Prostate gland (tissue), 2 donors: Measurements from ENCODE around the gene SERPINA6.

ENCODE experiments used
- POLR2A ChIP-seq: fragments of 450-650 bp; IDR thresholded peaks from one replicate; pipeline ENCODE4 v1.6.1; 2016; ENCODE audit warnings: antibody characterized with exemption, mild to moderate bottlenecking
- POLR2AphosphoS5 ChIP-seq: sonication (generic); formaldehyde crosslinking; IDR thresholded peaks from one replicate; pipeline ENCODE4 v1.6.1; 2017; ENCODE audit warnings: antibody characterized with exemption
- TF ChIP-seq, protein P1 (sequence below), 4 experiments: fragments of 200-600 bp in 2 of 4; fragments of 450-650 bp in 2 of 4; sonication (generic) in 2 of 4; IDR thresholded peaks; 1 replicate in 3 of 4; 2 replicates in 1 of 4; pipeline ENCODE4 v1.5.1; 2016 to 2019; ENCODE audit warnings: antibody characterized with exemption in 4 of 4, mild to moderate bottlenecking in 2 of 4, moderate library complexity in 2 of 4

DNA sequence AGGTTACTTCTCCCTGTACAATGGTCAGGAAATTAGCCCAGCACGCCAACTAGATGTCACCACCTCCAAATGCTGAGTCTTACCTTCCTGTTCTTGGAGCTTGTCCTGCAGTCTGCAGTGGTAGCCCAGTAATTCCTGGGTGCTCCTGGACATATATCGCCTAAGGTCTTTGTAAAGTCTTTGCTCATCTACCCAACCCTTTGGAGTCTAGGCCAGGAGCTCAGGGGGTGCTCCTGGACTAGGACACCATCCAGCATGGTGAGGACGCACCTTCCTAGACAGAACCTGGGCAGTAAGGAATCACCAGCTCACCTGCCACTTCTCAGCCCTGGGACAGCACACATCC lies 30.6 kb downstream of the SERPINA6 start:
- TF ChIP-seq, protein P1, sequence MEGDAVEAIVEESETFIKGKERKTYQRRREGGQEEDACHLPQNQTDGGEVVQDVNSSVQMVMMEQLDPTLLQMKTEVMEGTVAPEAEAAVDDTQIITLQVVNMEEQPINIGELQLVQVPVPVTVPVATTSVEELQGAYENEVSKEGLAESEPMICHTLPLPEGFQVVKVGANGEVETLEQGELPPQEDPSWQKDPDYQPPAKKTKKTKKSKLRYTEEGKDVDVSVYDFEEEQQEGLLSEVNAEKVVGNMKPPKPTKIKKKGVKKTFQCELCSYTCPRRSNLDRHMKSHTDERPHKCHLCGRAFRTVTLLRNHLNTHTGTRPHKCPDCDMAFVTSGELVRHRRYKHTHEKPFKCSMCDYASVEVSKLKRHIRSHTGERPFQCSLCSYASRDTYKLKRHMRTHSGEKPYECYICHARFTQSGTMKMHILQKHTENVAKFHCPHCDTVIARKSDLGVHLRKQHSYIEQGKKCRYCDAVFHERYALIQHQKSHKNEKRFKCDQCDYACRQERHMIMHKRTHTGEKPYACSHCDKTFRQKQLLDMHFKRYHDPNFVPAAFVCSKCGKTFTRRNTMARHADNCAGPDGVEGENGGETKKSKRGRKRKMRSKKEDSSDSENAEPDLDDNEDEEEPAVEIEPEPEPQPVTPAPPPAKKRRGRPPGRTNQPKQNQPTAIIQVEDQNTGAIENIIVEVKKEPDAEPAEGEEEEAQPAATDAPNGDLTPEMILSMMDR (IDR thresholded peaks at IDR 0.05): no peak
- TF ChIP-seq POLR2A: no peak
- TF ChIP-seq POLR2AphosphoS5: no peak
